Kidney (tissue), 14 donors: ENCODE data around the gene NDUFB7. TPM values are rescaled to one million over a fixed set of nuclear protein-coding genes. Genes with fewer than 3 reads are reported as not detected.
"Not testable (repeated sequence)": the region's sequence is repeated elsewhere in the genome, so short reads cannot be mapped to it uniquely, and the experiment has no call there.

Experiments used
- DNase-seq, 5 donors: peaks; one replicate each; pipeline ENCODE4 v3.0.0-alpha.2; 2013 to 2020
- FAIRE-seq: peaks from 2 replicates; lab custom pipeline; 2012; peaks lifted over from hg19 to GRCh38; lab: Jason Lieb, UNC
- H3K27ac ChIP-seq, 2 donors: one replicate each; pipeline ENCODE4 v1.7.0; 2013; ENCODE audit warnings: low read depth in 2 of 2, low read length in 2 of 2, inconsistent platforms in 1 of 2
- H3K27me3 ChIP-seq: one replicate; pipeline ENCODE4 v1.7.1; 2013; ENCODE audit warnings: low read length, inconsistent platforms; ENCODE audit not compliant: control insufficient read depth, insufficient read depth
- H3K36me3 ChIP-seq, 3 donors: one replicate each; pipeline versions ENCODE4 v1.7.0 to v1.7.1; 2013; ENCODE audit warnings: low read length in 3 of 3, control low read depth in 1 of 3, inconsistent platforms in 1 of 3; ENCODE audit not compliant: insufficient read depth in 3 of 3, control insufficient read depth in 2 of 3
- H3K4me1 ChIP-seq, 3 donors: one replicate each; pipeline versions ENCODE4 v1.7.0 to v1.7.1; 2013; ENCODE audit warnings: low read length in 3 of 3, inconsistent platforms in 1 of 3, low read depth in 1 of 3; ENCODE audit not compliant: control insufficient read depth in 2 of 3, insufficient read depth in 2 of 3
- H3K4me3 ChIP-seq, 3 donors: one replicate each; pipeline versions ENCODE4 v1.7.0 to v1.8.1; 2013; ENCODE audit warnings: low read length in 3 of 3, control low read depth in 1 of 3, inconsistent platforms in 1 of 3
- H3K9ac ChIP-seq, 3 donors: one replicate each; pipeline versions ENCODE4 v1.7.0 to v1.7.1; 2013; ENCODE audit warnings: low read length in 3 of 3, control low read depth in 1 of 3, inconsistent platforms in 1 of 3
- H3K9me3 ChIP-seq, 3 donors: one replicate each; pipeline versions ENCODE4 v1.7.0 to v1.7.1; 2013; ENCODE audit warnings: low read length in 3 of 3, control low read depth in 1 of 3, inconsistent platforms in 1 of 3; ENCODE audit not compliant: control insufficient read depth in 2 of 3, insufficient read depth in 1 of 3
- intact Hi-C: fragments of 100-400 bp; cut with DNase I; formaldehyde crosslinking; loops from one replicate; pipeline ENCODE4 v1.11.1; 2022
- polyA plus RNA-seq: library from polyadenylated mRNA; stranded (reverse); fragments of 350-450 nt; fragmentation: Illumina TruSeq; extraction: RNeasy Lipid Tissue Mini Kit (QIAGEN cat#74804); gene quantifications from one replicate; pipeline ENCODE4 v1.2.3, GENCODE V29; 2014; ENCODE audit warnings: low read depth, low replicate concordance; ENCODE audit not compliant: insufficient read depth
- total RNA-seq: library from RNA; stranded (reverse); fragmentation: NEBNext Ultra II Directional; extraction: Animal tissue kit (Norgen Biotek cat#: 25700); gene quantifications from one replicate; pipeline ENCODE4 v1.2.1, GENCODE V29; 2021
- TF ChIP-seq, protein P1 (sequence below): IDR thresholded peaks from 3 replicates; pipeline ENCODE4 v1.5.1; 2012; ENCODE audit warnings: mild to moderate bottlenecking, moderate library complexity, borderline replicate concordance; ENCODE audit not compliant: insufficient read depth; ENCODE audit errors: extremely low read depth
- donor health status: control.
- donor health status: control.
- donor health status: control.
- donor health status: control.
- donor health status: control.
- donor health status: DM: yes; HTN: yes; CAD: no.
- donor health status: Normal renal cell carcinoma (clear cell type).

Gene NDUFB7
- total and polyA plus RNA-seq, 2 donors from 2014 or later, result 146 to 894 TPM

GRCh38 chr19:14595558-14595957 lies 23.7 kb upstream of the NDUFB7 start:
- H3K4me3 ChIP-seq, result peak overlapping the region in 1 of 3 donors; percentile 7
- H3K27ac ChIP-seq, result no peak overlapping the region
- no peak overlapping the region for H3K9ac ChIP-seq
- intact Hi-C loops, result no loop called here
- FAIRE-seq (no peak), DNase-seq (no peak)
- H3K9me3 ChIP-seq, result peaks cover 0 to 4% (median 3%) of the 10 kb centered on the region in 3 donors
- H3K36me3 ChIP-seq, result no peaks in the 10 kb centered on the region
- H3K4me1 ChIP-seq, result no peaks in the 10 kb centered on the region
- TF ChIP-seq, protein P1, sequence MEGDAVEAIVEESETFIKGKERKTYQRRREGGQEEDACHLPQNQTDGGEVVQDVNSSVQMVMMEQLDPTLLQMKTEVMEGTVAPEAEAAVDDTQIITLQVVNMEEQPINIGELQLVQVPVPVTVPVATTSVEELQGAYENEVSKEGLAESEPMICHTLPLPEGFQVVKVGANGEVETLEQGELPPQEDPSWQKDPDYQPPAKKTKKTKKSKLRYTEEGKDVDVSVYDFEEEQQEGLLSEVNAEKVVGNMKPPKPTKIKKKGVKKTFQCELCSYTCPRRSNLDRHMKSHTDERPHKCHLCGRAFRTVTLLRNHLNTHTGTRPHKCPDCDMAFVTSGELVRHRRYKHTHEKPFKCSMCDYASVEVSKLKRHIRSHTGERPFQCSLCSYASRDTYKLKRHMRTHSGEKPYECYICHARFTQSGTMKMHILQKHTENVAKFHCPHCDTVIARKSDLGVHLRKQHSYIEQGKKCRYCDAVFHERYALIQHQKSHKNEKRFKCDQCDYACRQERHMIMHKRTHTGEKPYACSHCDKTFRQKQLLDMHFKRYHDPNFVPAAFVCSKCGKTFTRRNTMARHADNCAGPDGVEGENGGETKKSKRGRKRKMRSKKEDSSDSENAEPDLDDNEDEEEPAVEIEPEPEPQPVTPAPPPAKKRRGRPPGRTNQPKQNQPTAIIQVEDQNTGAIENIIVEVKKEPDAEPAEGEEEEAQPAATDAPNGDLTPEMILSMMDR, result no peak
- no peaks in the 10 kb centered on the region for H3K27me3 ChIP-seq

GRCh38 chr19:14589433-14589832 lies 17.6 kb upstream of the NDUFB7 start:
- H3K9ac ChIP-seq, intact Hi-C loops, H3K4me3 ChIP-seq, H3K4me1 ChIP-seq, H3K36me3 ChIP-seq, H3K27ac ChIP-seq, DNase-seq, FAIRE-seq, H3K27me3 ChIP-seq, H3K9me3 ChIP-seq: not testable (repeated sequence)

GRCh38 chr19:14585187-14585586 lies 13.3 kb upstream of the NDUFB7 start:
- H3K27ac ChIP-seq, H3K27me3 ChIP-seq, DNase-seq, H3K9ac ChIP-seq, H3K4me1 ChIP-seq, H3K9me3 ChIP-seq, intact Hi-C loops, H3K36me3 ChIP-seq, FAIRE-seq, H3K4me3 ChIP-seq: not testable (repeated sequence)

DNA sequence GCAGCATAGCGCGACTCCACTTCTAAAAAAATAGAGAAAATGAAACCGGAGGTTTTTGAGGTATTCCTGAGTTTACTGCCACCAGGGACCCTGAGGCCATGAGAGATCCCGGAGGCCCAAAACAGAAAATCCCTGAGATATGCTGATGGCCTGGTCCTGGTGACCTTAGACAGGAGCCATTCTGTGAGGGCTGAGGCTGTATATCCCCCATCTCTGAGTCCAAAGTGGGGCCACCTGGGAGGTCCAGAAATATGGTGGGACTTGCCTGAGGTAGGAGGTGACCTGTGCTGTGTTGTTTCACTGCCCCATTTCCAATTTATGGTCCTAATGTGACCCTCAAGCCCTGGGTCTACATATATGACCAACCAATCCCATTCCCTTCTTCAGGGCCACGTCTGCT lies 12.5 kb upstream of the NDUFB7 start:
- FAIRE-seq, intact Hi-C loops, H3K9me3 ChIP-seq, H3K27ac ChIP-seq, H3K4me1 ChIP-seq, H3K27me3 ChIP-seq, DNase-seq, H3K36me3 ChIP-seq, H3K4me3 ChIP-seq, H3K9ac ChIP-seq: not testable (repeated sequence)

DNA sequence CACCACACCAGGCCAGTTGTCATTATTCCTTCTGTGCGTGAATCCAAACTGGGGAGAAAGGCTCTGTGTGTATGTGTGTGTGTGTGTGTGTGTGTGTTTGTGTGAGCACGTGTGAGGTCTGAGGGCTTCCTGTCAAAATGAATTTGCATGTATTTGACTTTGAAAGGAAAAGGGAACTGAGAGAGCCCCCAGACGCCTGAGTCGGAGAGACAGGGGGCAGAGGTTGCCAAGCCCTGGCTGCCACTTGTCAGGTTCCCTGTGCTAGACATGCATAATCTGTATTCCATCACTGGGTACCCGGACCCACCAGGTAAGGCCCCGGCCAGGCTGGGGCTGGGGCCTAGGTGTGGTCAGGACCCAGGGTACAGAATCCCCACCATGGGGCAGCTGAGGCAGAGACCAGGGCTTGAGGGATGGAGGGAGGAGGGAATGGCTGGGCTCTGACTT lies 11.1 kb upstream of the NDUFB7 start, which contains the start of gene CLEC17A:
Gene CLEC17A, plus strand, starts transcription at position 191 of the 447 bp plus-strand sequence. Its CDS starts 77 bp downstream, at position 268.
- no peaks in the 10 kb centered on the region for H3K4me1 ChIP-seq
- no peak within 1 kb of the TSS for H3K9ac ChIP-seq
- intact Hi-C loops, result no loop called here
- TF ChIP-seq, protein P1, result no peak
- no peak within 1 kb of the TSS for H3K27ac ChIP-seq
- no peaks in the 10 kb centered on the region for H3K27me3 ChIP-seq
- no peak for DNase-seq
- H3K4me3 ChIP-seq, result no peak within 1 kb of the TSS
- no peaks in the 10 kb centered on the region for H3K36me3 ChIP-seq
- no peaks in the 10 kb centered on the region for H3K9me3 ChIP-seq
- no peak for FAIRE-seq
